Stimulated activated CD4-positive, alpha-beta T cell treated with anti-CD3 and anti-CD28 coated beads, Interleukin-15, amount 100 ng/mL, for 48 hours (primary cell): ENCODE data around the gene AATF.

Experiments
- DNase-seq, 2 donors: peaks; one replicate each; pipeline ENCODE4 v3.0.0-alpha.2; 2020; ENCODE audit warnings: low read depth in 2 of 2

Gene AATF

GRCh38 chr17:37081287-37081686 lies 132.5 kb downstream of the AATF start:
- no peak for DNase-seq

- no peak for DNase-seq
Observed at GRCh38 chr17:37082311-37082860, 133.6 kb downstream of the AATF start.

GRCh38 chr17:37082985-37083384 lies 134.2 kb downstream of the AATF start:
- no peak for DNase-seq

- no peak for DNase-seq
Observed at GRCh38 chr17:37083456-37083855, 134.7 kb downstream of the AATF start.

GRCh38 chr17:37084372-37084771 lies 135.6 kb downstream of the AATF start:
- DNase-seq, result no peak

GRCh38 chr17:37086334-37086733 lies 137.6 kb downstream of the AATF start:
- no peak for DNase-seq

GRCh38 chr17:37086948-37087347 lies 138.2 kb downstream of the AATF start:
- no peak for DNase-seq

- DNase-seq, result no peak
Observed at GRCh38 chr17:37087683-37088082, 138.9 kb downstream of the AATF start.

GRCh38 chr17:37088459-37088858 lies 139.7 kb downstream of the AATF start:
- DNase-seq, result no peak

- no peak for DNase-seq
Observed at GRCh38 chr17:37088913-37089312, 140.2 kb downstream of the AATF start.

- DNase-seq, result peak in 1 of 2 donors; percentile 14
Observed at GRCh38 chr17:37089956-37090355, 141.2 kb downstream of the AATF start.

- no peak for DNase-seq
Observed at GRCh38 chr17:37090941-37091340, 142.2 kb downstream of the AATF start.

GRCh38 chr17:37092071-37092470 lies 143.3 kb downstream of the AATF start:
- DNase-seq, result no peak

- no peak for DNase-seq
Observed at GRCh38 chr17:37092701-37093100, 143.9 kb downstream of the AATF start.

- no peak for DNase-seq
Observed at GRCh38 chr17:37094391-37094790, 145.6 kb downstream of the AATF start.

GRCh38 chr17:37096071-37096470 lies 147.3 kb downstream of the AATF start:
- no peak for DNase-seq

- no peak for DNase-seq
Observed at GRCh38 chr17:37097154-37097553, 148.4 kb downstream of the AATF start.

- DNase-seq, result no peak
Observed at GRCh38 chr17:37098152-37098551, 149.4 kb downstream of the AATF start.

- no peak for DNase-seq
Observed at GRCh38 chr17:37098910-37099664, 150.3 kb downstream of the AATF start.

- DNase-seq, result no peak
Observed at GRCh38 chr17:37100231-37100630, 151.5 kb downstream of the AATF start.

- no peak for DNase-seq
Observed at GRCh38 chr17:37101306-37101705, 152.6 kb downstream of the AATF start.

- no peak for DNase-seq
Observed at GRCh38 chr17:37103231-37103630, 154.5 kb downstream of the AATF start.

GRCh38 chr17:37106049-37106448 lies 157.3 kb downstream of the AATF start:
- DNase-seq, result no peak
